OCI-LY7 (cell line): Measurements from ENCODE around the gene PPP4R4. TPM values are rescaled to one million over a fixed set of nuclear protein-coding genes. Genes with fewer than 3 reads are reported as not detected.

Experiments used
- BruUV-seq: library from RNA; stranded (reverse); fragments of 400-500 nt; replicated peaks from 2 replicates; lab custom pipeline; 2021; lab: Mats Ljungman, UMichigan
- CTCF ChIA-PET: fragments of 300-600 bp; sonication (Branson Sonifier 250); formaldehyde crosslinking; loops from one replicate; lab custom pipeline; 2022; ENCODE audit warnings: antibody characterized with exemption; ENCODE audit not compliant: unreplicated experiment; lab: Charles Lee
- POLR2A ChIA-PET: fragments of 300-600 bp; sonication (Branson Sonifier 250); formaldehyde crosslinking; loops from one replicate; lab custom pipeline; 2022; ENCODE audit warnings: antibody characterized with exemption; lab: Charles Lee
- DNase-seq: peaks from one replicate; pipeline ENCODE4 v3.0.0-alpha.2; 2015; ENCODE audit warnings: low spot score
- H2AFZ ChIP-seq: fragments of 200-600 bp; sonication (generic), shearing (Covaris generic); 2 replicates; pipeline ENCODE4 v1.6.1; 2014; ENCODE audit warnings: mild to moderate bottlenecking, antibody characterized with exemption, low read length, moderate library complexity
- H3K27ac ChIP-seq: fragments of 200-600 bp; sonication (generic); 2 replicates; pipeline ENCODE4 v1.5.1; 2014; ENCODE audit warnings: mixed run types, low read depth, mild to moderate bottlenecking, moderate library complexity, low read length, inconsistent platforms; ENCODE audit not compliant: poor library complexity, severe bottlenecking
- H3K36me3 ChIP-seq: fragments of 200-600 bp; sonication (generic); 2 replicates; pipeline ENCODE4 v1.6.1; 2014; ENCODE audit warnings: mild to moderate bottlenecking, antibody characterized with exemption, low read length, moderate library complexity, mixed read lengths; ENCODE audit not compliant: insufficient read depth
- H3K4me1 ChIP-seq: fragments of 200-600 bp; sonication (generic); 2 replicates; pipeline ENCODE4 v1.5.1; 2014; ENCODE audit warnings: mild to moderate bottlenecking, low read length; ENCODE audit not compliant: insufficient read depth, poor library complexity, severe bottlenecking
- H3K4me2 ChIP-seq: fragments of 200-600 bp; sonication (generic); 2 replicates; pipeline ENCODE4 v1.6.1; 2014; ENCODE audit warnings: mild to moderate bottlenecking, low read length
- H3K4me3 ChIP-seq: fragments of 200-600 bp; sonication (generic); 2 replicates; pipeline ENCODE4 v1.5.1; 2014; ENCODE audit warnings: mild to moderate bottlenecking, low read depth, low read length; ENCODE audit not compliant: poor library complexity, severe bottlenecking
- H3K79me2 ChIP-seq: fragments of 200-600 bp; sonication (generic); 2 replicates; pipeline ENCODE4 v1.6.1; 2016; ENCODE audit warnings: low read depth, mild to moderate bottlenecking, low read length, moderate library complexity, mixed read lengths; ENCODE audit not compliant: insufficient read depth
- H3K9me2 ChIP-seq: fragments of 200-600 bp; sonication (generic); 2 replicates; pipeline ENCODE4 v1.6.1; 2016; ENCODE audit warnings: mild to moderate bottlenecking, low read length, mixed read lengths; ENCODE audit not compliant: insufficient read depth
- H3K9me3 ChIP-seq: fragments of 200-600 bp; sonication (generic); 2 replicates; pipeline ENCODE4 v1.6.1; 2014; ENCODE audit warnings: mild to moderate bottlenecking, mixed run types, low read length, mixed read lengths
- H4K20me1 ChIP-seq: fragments of 200-600 bp; sonication (generic); 2 replicates; pipeline ENCODE4 v1.6.1; 2014; ENCODE audit warnings: mild to moderate bottlenecking, antibody characterized with exemption, low read length, moderate library complexity, mixed read lengths; ENCODE audit not compliant: insufficient read depth
- EZH2phosphoT487 ChIP-seq: fragments of 200-600 bp; sonication (generic); IDR thresholded peaks from 2 replicates; pipeline ENCODE4 v1.6.1; 2018; ENCODE audit warnings: low read depth, borderline replicate concordance, mild to moderate bottlenecking, mixed run types, antibody characterized with exemption, low read length, moderate library complexity, mixed read lengths
- intact Hi-C: fragments of 100-400 bp; cut with micrococcal nuclease; formaldehyde crosslinking; loops from one replicate; pipeline ENCODE4 v1.10.0; 2022; ENCODE audit not compliant: unreplicated experiment
- total RNA-seq, 2 experiments: library from RNA; depleted of rRNA in 1 of 2; stranded (reverse); fragments of >200 nt in 1 of 2; shearing (Covaris generic) in 1 of 2; gene quantifications; 2 replicates each; pipeline ENCODE4 v1.2.3, GENCODE V29; 2014 to 2022
- TF ChIP-seq, protein P1 (sequence below): fragments of 200-600 bp; sonication (generic); conservative IDR thresholded peaks from 2 replicates; pipeline ENCODE4 v1.5.1; 2014; ENCODE audit warnings: mild to moderate bottlenecking, antibody characterized with exemption, low read length, moderate library complexity, mixed read lengths

PPP4R4 gene
- total RNA-seq, 2 experiments from 2014 or later = 0.54 to 0.93 TPM

DNA sequence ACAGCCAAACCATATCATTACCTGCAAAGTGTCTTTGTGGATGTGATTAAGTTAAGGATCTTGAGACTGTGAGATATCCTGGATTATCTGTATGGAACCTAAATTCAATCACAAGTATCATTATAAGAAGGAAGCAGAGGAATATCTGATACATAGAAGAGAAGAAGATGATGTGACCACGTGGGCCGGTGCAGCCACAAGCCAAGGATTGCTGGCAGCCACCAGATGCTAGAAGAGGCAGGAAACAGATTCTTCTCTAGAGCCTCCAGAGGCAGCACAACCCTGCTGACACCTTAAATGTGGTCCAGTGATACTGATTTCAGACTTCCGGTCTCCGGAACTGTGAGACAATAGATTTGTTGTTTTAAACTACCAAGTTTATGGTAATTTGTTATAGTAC, 38.6 kb upstream of the PPP4R4 start:
- TF ChIP-seq, protein P1, sequence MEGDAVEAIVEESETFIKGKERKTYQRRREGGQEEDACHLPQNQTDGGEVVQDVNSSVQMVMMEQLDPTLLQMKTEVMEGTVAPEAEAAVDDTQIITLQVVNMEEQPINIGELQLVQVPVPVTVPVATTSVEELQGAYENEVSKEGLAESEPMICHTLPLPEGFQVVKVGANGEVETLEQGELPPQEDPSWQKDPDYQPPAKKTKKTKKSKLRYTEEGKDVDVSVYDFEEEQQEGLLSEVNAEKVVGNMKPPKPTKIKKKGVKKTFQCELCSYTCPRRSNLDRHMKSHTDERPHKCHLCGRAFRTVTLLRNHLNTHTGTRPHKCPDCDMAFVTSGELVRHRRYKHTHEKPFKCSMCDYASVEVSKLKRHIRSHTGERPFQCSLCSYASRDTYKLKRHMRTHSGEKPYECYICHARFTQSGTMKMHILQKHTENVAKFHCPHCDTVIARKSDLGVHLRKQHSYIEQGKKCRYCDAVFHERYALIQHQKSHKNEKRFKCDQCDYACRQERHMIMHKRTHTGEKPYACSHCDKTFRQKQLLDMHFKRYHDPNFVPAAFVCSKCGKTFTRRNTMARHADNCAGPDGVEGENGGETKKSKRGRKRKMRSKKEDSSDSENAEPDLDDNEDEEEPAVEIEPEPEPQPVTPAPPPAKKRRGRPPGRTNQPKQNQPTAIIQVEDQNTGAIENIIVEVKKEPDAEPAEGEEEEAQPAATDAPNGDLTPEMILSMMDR = no peak
- POLR2A ChIA-PET = no interaction called here
- Histone ChIP-seq H3K4me3 (no peak overlapping the region), H4K20me1 (no peaks in the 10 kb centered on the region), H3K36me3 (no peaks in the 10 kb centered on the region), H3K4me2 (no peak overlapping the region), H3K79me2 (no peaks in the 10 kb centered on the region), H3K9me2 (no peaks in the 10 kb centered on the region), H3K9me3 (peaks cover 7% of the 10 kb centered on the region; the same call in 1 of the 2 replicates), H2AFZ (no peak overlapping the region), H3K4me1 (peaks cover 1% of the 10 kb centered on the region), H3K27ac (no peak overlapping the region)
- no peak for DNase-seq
- intact Hi-C loops = loop anchor here (10.0 kb wide), 1 partner anchor 201 kb away; no protein-coding TSS in a partner anchor
- no TSS peak for BruUV-seq
- CTCF ChIA-PET = no interaction called here

DNA sequence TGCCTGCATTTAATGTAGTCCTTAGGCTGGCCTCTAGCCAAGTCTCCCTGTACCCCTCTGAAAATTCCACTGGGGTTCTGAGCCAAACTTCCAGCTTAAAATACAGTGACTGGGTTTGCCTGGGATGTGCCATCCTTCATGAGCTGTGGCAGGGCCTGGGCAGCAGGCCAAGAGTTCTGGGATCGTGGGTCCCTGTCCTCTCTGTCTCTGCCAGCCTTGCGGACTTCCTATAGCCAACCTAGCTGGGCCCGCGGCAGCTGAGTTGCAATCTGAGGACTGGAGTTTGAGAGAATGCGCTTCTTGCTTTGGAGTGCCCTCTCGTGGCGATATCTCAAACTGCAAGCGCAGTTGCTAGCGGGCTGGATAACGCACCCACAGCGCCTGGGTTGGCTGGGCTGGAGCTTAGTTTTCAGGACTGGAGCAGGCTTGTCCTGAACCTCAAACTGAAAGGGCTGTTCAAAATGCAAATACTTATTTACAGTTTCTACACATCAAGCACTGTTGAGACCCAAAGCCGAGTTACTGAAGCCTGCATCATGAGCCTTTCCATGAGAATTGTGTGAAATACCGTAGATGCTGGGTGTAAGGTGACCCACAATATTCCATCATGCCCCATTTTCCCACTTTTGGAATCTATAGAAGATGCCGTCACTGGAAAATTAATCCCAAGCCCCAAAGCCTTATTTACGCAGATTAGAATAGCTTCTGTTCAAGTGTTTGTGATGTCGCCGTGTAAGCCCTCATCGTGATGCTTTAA, 37.4 kb upstream of the PPP4R4 start:
- peak; percentile 81 for DNase-seq
- Histone ChIP-seq H3K36me3 (no peaks in the 10 kb centered on the region), H3K4me3 (no peak overlapping the region), H3K9me3 (peaks cover 7% of the 10 kb centered on the region; the same call in 1 of the 2 replicates), H3K4me1 (no peaks in the 10 kb centered on the region), H4K20me1 (no peaks in the 10 kb centered on the region), H3K27ac (no peak overlapping the region), H2AFZ (peak overlapping the region; percentile 54), H3K9me2 (no peaks in the 10 kb centered on the region), H3K4me2 (peak overlapping the region; percentile 25; the same call in 1 of the 2 replicates), H3K79me2 (no peaks in the 10 kb centered on the region)
- CTCF ChIA-PET = interaction anchor here (0.8 to 1.6 kb wide), 7 partner anchors 14 to 100 kb away, joined by 3 to 11 read pairs (median 4); partner anchors contain the start of gene PPP4R4
- no TSS peak for BruUV-seq
- POLR2A ChIA-PET = interaction anchor here (1.1 to 1.2 kb wide), 3 partner anchors 33 to 55 kb away, joined by 3 to 6 read pairs (median 4); partner anchors contain the start of genes DDX24 and IFI27L1
- TF ChIP-seq, protein P1 = peak; percentile 96
- no peak for TF ChIP-seq EZH2phosphoT487
- intact Hi-C loops = loop anchor here (1.0 to 10.0 kb wide), 4 partner anchors 44 to 202 kb away; partner anchors contain the start of genes DDX24 and IFI27L1
